Astrocyte of the spinal cord (primary cell): ENCODE measurements around the gene FAM117B.

ENCODE experiments used
- DNase-seq: peaks from one replicate; pipeline ENCODE4 v3.0.0; 2011; ENCODE audit warnings: low read depth, low spot score
- H3K4me3 ChIP-seq: 2 replicates; pipeline ENCODE4 v1.5.1; 2011; ENCODE audit warnings: low read depth, mild to moderate bottlenecking, low read length, moderate library complexity
- in situ Hi-C: cut with HindIII; loops from 2 replicates; pipeline ENCODE4 v1.10.0; 2017; ENCODE audit warnings: low sequenced_read_pairs
- TF ChIP-seq, protein P1 (sequence below): IDR thresholded peaks from 2 replicates; pipeline ENCODE4 v1.5.1; 2012; ENCODE audit warnings: low read depth, mild to moderate bottlenecking, low read length, inconsistent platforms

Gene FAM117B

GRCh38 chr2:202604699-202605098 lies 30.1 kb upstream of the FAM117B start:
- no peak overlapping the region for H3K4me3 ChIP-seq
- TF ChIP-seq, protein P1, sequence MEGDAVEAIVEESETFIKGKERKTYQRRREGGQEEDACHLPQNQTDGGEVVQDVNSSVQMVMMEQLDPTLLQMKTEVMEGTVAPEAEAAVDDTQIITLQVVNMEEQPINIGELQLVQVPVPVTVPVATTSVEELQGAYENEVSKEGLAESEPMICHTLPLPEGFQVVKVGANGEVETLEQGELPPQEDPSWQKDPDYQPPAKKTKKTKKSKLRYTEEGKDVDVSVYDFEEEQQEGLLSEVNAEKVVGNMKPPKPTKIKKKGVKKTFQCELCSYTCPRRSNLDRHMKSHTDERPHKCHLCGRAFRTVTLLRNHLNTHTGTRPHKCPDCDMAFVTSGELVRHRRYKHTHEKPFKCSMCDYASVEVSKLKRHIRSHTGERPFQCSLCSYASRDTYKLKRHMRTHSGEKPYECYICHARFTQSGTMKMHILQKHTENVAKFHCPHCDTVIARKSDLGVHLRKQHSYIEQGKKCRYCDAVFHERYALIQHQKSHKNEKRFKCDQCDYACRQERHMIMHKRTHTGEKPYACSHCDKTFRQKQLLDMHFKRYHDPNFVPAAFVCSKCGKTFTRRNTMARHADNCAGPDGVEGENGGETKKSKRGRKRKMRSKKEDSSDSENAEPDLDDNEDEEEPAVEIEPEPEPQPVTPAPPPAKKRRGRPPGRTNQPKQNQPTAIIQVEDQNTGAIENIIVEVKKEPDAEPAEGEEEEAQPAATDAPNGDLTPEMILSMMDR, result no peak
- in situ Hi-C loops, result no loop called here
- no peak for DNase-seq

GRCh38 chr2:202605174-202605573 lies 29.6 kb upstream of the FAM117B start:
- in situ Hi-C loops, result no loop called here
- no peak for DNase-seq
- no peak overlapping the region for H3K4me3 ChIP-seq
- TF ChIP-seq, protein P1, result no peak

- TF ChIP-seq, protein P1, result no peak
- in situ Hi-C loops, result no loop called here
Observed at GRCh38 chr2:202608142-202608852, 26.5 kb upstream of the FAM117B start.

GRCh38 chr2:202609381-202610145 lies 25.2 kb upstream of the FAM117B start:
- TF ChIP-seq, protein P1, result no peak
- no peak overlapping the region for H3K4me3 ChIP-seq
- no peak for DNase-seq
- in situ Hi-C loops, result no loop called here

More at GRCh38 chr2:202608142-202608852, 26.5 kb upstream of the FAM117B start:
- DNase-seq, result no peak
- H3K4me3 ChIP-seq, result no peak overlapping the region

DNA sequence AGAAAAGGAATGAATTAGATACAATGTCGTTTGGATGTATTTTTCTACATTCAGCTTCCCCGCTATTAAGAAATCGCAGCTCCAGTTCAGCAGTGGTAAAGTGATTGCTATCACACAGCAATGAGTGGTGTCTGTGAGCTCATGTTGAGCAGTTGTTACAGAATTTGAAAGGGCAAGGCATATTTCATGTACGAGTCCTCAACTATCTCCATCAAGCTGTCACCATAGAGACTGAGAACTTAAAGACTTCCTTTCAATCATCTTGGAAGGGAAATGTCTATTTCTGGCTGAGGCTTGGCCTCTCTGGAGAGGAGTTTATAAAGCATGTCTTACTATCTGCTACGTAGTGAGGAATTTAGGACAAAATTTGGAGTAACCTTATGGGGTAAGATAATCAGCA lies 24.4 kb upstream of the FAM117B start:
- no peak for DNase-seq
- in situ Hi-C loops, result no loop called here
- TF ChIP-seq, protein P1, result no peak

GRCh38 chr2:202612145-202612544 lies 22.6 kb upstream of the FAM117B start:
- in situ Hi-C loops, result no loop called here
- DNase-seq, result no peak
- TF ChIP-seq, protein P1, result no peak
- no peak overlapping the region for H3K4me3 ChIP-seq

More for the DNA sequence above, 24.4 kb upstream of the FAM117B start:
- H3K4me3 ChIP-seq, result no peak overlapping the region
